ENCODE measurements around the gene HOXB8.
A peak's percentile ranks its signal among the peaks of the same experiment; 100 is the strongest.

The HOXB8 gene

DNA sequence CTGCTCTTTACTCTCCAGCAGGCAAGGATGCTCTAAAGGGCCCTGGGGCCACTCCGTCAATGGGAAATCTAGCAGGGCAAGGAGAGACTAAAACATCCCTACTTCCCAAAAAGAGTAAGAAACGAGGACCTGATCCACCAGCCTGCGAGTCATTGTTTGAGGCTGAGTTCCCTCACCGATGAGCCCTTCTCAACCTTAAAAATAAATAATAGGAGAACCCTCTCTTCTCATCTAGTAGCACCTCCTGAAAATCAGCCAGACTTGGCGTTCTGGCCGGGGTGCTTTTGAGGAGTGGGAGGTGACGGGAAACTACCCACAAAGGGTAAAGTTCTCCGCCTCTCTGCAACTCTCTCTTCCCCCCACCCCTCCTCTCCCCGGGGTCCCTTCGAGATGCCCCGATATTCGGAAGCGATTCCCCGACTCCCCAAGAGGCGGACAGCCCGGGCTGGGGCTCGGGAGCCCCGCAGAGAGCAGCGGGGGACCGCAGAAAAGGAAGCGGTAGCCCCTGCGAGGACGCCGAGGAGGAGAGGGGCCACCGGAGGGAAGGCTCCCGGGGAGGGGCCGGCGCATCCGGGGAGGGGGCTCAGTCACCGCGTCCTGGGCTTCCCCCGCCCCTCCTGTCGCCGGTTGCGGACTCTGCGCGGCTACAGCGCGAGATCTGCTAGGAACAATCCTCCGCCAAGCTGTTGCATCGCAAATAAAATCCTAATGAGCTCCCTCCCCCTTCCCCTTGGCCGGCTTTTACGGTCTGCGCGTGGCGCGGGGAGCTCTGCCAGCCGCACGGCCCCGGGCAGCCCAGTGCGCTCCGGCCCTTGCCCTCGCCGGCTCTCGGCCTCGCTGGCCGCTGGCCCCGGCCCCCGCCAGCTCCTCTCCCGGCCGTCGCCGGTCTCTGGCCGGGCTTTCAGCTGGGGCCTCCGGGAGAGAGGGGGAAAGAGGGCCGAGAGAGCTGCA, 9.7 kb upstream of the HOXB8 start:
- FAIRE-seq = no peak

DNA sequence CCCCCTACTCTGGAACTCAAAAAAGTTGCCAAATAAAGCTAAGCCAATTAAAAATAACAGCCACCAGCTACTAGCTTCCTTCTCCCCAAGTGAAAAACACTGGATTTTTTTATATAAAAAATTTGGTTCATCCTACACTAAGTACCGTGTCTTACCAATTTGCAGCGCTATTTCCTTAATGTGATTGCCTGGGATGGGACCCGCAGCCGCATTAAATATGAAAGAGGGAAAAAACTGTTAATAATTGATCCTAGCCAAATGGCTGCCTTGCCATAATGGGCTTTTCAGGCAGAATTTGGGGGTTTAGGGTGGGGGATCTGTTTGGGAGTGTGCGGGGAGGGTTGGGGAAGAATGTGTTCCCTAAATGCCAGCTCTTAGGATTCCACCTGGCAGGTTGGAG, 9.0 kb upstream of the HOXB8 start:
- no peak for FAIRE-seq

DNA sequence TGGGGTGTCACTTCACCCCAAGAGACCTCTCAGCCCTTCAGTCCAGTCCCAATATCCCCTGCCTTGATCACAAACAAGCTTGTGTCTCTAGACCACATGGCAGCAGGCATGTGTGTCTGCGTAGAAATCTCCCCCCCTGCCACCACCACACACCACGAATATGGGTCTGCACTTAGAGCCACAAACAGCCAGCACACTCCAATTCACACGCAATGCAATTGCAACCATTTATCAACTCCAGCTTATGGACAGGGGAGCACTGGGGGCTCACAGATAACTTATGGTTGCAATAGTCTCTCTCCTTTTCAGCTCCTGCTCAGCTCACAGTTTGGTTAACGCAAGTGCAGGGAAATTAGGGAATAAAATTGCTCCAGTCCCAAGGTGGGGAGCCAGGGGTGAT, 8.5 kb upstream of the HOXB8 start:
- FAIRE-seq = no peak

DNA sequence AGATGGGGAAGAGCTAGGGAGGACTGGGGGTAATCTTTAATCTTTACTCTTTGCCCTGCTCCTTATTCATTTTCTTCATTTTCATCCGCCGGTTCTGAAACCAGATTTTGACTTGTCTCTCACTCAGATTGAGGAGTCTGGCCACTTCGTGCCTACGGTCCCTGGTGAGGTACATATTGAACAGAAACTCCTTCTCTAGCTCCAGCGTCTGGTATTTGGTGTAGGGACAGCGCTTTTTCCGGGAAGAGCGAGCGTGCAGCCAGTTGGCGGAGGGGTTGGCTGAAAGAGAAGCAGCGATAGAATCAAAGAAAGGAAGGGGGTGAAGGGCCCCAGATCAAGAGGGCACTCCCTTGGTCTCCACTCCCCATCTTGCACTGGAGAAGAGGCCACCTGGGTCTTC, 7.8 kb upstream of the HOXB8 start:
- FAIRE-seq = no peak

DNA sequence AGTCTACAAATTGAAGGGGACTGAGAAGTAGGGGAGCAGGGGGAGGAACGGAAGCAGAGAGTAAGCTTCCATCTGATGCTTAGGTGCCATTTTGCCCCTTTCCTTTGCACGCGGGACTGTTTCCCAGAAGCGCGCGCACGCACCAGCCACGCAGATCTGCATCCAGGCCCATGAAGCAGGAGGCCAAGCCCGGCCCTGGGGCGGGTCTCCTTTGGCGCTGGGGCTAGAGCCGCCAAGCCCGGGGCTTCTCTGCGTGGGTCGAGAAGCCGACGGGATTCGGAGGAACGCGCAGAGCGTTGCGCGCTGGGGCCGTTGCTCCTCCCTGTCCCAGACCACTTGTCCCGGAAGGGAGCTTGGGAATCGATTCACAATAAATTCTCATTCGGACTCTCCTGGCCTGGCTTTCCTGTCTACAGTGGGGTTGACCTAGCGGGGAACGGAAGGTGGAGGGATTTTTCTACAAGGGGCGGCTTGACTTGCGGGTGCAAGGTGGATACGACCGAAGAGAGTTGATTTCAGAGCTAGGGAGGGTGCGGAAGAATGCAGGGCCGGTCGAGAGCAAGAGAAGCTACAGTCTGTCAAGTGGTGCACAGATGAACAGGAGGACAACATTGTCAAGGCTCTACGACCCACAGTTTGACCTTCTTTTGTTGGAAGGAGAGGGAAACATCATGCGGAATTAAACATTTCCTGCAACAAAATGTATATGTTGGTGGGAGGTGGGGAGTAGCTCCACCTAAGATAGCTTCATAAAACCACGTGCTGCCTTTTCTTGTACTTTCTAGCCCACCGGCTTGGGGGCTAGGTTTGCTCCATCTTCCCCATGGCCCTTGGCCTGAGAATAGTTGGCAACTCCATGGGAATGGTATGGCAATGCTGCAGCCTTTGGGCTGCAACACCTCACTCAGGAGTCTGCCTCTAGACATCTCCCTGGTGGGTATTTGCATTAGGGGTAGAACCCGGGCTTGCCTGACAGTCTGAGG, 6.6 kb upstream of the HOXB8 start:
- no peak for FAIRE-seq

DNA sequence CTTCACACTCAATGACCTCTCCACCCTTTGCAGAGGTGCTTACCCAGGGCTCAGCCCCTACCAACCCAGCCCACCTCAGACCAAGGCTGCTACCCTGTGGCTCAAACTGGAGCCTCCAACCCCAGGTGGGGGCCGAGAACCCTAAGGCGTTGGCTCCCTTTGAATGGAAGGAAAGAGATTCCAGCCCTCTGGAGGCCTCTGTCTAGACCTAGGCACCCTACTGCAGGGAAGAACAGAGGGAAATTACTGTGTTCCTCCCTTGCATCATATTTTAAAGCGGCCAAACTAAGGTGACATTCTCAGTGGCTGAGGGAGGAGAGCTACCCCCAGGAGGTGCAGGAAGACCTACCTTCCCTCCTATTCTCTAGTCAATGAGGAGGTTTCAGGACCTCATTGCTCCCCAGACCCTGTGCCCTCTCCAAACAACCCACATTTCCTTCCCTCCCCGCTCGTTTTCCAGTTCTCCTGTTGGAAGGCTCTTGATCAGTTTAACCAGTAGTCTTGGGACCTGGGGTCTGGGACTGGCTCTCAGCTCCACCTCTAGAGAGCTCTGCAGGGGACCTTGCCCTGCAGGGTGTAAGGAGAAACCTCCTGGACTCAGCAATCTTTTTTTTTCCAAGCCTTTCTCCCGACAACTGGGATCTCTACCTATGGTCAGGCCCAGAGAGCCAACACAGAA, 5.5 kb upstream of the HOXB8 start:
- no peak for FAIRE-seq

DNA sequence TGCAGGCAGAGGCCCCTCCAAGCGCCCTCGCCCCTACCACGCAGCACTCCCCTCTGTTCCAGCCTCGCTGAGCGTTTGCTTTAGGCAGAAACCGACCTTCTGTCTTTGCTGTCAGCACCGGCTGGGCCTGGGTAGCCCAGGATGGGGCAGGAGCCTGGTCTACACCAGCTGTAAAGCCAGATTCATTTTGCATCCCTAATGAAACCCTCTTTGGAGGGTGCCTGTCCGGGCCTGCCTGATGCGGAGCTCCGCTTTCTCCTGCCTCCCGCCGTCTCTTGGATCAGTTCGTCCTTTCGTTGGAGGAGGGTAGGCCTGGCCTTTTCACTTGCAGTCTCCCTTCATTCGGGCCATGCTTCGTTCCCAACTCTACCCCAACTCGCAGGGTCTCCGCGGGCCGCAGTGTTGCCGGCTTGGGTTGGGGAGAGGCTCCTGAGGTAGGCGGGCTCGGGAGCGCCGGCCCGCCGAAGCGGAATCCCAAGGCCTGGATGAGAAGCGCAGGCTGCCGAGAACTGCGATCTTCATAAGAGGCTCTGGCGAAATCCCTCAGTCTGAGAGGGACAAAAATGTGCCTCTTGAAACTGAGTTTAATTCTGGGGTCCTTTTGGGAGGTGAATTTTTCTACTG, 4.8 kb upstream of the HOXB8 start:
- no peak for FAIRE-seq

DNA sequence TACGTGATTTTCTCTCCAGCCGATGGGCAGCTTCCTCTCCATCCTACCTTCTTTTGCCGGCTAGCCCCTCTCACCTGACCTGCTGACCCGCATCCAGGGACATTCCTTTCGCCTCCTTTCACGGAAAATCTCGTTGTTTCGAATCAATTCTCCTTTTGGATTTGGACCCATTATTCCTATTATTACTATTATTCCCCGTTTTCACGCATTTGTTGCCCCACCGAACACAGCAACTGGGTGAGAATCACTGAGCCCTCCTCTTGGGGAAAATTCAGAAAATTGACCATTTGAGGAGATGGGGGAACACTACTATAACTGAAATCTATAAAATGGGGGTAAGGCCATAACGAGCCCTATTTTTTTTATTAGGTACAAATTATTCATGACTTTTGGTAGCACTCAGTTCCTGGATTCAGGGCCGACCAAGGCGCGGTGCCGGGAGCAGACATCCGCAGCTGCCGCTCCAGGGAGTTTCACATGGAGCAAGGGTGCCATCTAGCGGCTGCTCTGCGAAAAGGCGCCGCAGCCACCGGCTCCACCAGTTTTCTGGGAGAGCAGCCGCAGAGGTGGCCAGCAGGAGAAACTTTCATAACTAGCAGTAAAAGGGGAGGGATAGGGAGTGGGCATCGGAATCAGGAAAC, 3.3 kb upstream of the HOXB8 start:
- peak; percentile 92 for FAIRE-seq

DNA sequence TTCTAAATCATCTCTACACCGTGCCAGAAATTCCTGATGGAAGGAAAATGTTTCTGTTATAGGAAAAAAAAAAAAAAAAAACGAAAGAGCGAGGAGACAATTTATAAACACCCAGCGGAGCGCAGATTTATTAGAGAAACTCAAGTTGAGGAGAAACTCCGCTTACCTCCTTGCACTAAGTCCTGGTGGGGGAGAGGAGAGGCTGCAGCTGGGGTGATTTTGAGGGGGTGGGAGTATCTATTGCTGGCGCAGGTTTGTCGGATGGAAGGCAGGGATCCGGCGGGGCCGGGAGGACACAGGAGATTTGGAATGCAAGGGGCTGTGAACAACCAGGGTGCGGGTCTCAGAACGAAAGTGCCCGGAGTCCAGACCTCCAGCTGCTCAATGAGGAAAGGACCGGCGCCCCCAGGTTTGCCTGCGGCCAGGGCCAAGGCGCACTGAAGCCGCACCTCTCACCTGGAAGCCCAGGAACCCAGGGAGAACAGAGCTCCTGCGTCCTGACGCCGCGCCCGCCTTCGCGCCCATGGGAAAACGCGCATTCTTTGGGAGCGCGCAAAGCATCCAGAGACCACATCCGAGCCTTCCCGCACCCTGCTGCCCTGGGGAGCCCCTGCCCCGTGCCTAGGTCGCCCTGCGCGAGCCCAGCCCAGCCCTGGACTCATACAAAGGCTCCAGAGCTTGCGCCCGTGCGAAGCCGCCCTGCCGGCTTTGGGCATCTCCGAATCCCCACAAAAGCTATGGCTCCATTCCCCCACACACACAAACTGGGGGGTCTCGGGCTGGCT, 2.6 kb upstream of the HOXB8 start:
- FAIRE-seq = no peak

DNA sequence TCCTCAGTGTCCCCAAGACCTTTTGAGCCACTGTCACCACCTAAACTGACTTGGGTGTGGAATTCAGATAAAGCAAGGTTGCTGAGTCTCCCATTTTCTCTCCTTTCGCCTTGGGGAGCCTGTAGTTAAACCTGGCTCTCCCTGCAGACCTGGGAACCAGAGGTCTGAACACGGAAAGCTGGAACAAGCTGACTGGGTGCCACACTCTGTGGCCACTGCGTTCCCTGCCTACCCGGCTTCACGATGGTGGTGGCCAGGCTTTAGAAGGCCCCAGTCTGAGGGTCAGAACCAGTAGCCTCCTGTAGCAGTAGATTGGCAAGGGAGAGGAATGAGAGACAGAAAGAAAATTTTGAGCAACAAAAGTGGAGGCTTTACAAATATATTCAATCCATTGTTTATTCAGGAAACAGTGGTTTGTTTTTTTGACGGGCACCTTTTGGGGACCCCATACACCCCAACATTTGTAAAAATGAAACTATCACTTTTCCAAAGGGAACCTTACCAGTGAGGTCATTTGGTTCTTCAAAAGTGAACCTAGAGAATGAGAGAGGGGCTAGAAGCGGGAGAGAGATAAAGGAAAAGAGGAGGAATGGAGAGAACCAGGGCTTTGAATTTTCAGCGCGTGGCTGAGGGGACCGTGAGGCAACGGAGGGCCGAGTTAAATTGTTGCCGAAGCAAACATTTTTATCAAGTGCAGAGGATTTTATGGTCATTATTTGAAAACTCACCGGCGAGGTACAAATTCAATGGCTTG, 1.8 kb upstream of the HOXB8 start:
- no peak for FAIRE-seq

DNA sequence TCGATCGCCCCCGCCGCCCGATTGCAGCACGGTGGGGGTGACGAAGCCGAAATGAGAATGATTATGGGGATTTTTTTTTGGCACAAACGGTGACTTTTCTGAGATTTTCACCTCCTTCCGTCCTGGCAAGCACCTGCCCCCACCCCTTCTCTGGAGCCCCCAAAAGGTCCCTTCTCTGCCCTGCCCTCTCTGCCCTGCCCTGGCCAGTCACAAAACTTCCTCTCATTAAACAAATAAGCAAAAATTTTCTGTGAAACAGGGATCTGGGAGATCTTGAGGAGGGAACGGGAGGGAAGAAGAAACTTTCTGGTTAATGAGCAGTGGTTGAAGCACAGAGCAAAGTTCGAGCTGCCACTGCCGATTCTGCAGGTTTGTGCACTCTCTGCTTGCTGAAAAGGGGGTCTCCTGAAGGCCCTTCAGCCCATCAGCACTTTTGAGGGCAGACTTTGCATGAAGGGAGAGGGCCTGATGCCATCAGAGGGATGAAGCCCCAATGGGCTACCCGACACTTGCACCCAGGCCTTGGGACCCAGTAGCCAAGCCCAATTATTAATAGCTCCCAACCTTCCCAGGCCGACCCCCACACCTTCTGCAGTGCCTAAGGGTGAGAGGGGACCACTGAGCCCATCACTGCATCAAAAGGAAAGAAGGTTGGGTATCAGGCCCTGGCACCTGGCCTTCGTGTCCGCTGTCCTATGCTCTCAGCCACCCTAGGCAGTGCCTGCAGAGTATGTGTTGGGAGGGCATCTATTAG, 1.0 kb upstream of the HOXB8 start:
- FAIRE-seq = no peak

DNA sequence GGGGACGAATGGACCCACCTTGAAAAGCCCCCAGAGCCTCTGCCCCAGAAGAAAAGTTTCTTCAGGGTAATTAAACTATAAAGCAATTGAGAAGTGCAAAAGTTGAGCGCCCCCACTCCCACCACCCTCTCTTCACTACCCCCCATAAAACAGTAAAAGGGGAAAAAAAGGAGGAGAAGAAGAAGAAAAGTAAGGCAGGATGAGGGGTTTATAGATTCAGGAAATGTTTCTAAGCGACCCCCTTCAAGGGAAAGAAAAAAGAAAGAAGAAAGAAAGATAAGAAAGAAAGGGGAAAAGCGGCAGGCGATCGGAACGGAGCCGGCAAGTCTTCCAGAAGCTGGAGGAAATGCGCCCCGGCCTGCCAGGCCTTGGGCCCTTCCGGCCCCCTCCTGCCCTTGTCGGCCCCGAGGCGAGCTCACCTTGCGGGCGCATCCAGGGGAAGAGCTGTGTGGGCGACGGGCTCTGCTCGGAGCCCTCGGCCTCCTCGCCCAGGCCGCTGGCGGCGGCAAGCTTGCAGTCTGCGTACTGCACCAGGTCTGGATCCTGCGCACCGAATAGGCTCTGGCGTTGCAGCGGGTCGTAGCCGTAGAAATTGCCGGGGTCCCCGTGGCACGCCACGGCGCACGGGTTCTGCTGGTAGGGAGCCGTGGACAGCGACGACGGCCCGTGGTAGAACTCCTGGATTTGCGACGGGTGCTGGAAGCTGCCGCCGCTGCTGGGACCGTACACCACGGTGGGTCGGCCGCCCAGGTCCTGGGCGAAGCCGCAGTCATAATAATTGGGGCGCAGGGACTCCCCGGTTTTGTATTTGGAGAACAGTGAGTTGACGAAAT, 1.0 kb downstream of the HOXB8 start:
- FAIRE-seq = no peak

DNA sequence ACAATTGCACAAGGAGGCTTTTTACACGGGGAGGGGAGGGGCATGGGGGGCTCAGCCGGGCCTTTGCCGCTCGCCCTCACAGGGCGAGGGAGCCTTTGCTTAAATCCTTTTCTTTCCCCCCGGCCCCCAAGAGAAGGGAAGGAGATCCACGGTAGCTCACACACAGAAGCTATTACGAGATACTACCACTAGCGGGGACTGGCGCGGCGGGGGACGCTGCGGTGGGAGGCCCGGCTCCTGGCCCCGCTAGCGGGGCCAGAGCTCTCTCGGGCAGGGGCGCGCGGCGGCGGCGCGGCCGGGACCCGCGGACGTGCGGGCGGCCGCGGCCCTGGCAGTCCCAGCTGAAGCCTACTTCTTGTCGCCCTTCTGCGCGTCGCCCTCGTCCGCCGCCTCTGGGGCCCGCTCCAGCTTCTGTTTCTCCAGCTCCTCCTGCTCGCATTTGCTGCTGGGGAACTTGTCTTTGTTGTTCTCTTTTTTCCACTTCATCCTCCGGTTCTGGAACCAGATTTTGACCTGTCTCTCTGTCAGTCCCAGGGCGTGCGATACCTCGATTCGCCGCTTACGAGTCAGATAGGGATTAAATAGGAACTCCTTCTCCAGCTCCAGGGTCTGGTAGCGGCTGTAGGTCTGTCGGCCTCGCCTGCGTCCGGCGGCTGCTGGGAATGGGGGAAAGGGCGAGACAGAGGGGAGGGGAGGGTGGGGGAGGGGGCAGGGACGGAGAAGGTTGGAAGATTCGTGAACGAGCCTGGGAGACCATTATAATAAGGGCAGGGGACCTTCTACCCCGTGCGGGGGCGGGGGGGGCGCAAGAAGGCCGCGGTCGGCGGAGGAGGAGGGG, 2.0 kb downstream of the HOXB8 start:
- FAIRE-seq = no peak

DNA sequence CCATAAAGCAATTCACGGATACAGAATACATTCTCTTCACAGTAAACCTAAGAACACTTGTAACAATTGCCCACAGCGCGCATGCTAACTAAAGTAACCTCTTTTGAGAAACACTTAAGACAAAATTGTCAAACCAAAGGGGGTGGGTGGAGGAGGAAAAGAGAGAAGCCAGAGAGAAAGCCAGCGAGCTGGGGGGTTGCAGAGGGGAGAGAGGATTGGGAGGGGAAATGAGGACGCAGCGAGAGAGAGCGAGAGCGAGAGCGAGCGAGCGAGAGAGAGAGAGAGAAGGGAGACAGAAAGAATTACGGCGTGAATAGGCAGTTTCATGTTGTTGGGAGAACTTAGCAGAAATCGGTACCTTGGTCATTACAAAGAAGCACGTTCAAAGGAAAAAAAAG, 2.6 kb downstream of the HOXB8 start:
- no peak for FAIRE-seq

DNA sequence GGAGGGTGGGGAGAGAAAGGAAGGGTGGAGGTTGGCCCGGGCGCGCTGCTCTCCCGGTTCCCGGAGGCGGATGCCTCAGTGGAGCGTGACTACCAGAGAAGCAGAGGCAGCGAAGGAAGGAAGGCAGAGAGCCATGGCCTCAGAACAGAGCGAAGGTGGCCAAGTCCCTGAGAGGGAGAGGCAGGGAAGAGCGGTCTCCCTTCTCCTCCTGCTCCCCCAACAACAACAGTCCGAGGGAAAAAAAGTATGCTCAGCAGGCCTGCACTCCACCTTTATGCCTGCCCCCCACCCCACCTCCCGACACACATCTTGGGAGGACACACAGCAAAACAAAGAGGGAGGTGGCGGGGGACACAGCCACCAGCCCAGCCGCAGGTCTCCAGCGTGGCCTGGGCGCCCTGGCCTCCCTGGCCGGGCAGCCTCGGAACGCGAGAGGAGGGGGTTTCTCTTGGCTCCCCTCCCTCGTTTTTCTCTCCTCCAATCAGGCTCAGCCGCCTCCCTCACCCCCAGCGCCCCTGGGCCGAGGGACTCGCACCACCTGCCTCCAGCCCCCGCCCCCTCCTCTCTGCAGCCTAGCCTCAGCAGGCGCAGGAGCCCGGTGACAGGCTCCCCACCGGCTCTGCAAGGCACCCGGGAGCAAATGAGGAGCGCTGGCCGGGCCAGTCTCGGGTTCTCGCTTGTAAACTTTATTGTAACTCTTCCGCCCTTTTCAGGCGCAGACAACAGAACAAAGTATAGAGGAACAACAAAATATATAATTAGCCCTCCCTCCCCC, 3.2 kb downstream of the HOXB8 start:
- FAIRE-seq = no peak

DNA sequence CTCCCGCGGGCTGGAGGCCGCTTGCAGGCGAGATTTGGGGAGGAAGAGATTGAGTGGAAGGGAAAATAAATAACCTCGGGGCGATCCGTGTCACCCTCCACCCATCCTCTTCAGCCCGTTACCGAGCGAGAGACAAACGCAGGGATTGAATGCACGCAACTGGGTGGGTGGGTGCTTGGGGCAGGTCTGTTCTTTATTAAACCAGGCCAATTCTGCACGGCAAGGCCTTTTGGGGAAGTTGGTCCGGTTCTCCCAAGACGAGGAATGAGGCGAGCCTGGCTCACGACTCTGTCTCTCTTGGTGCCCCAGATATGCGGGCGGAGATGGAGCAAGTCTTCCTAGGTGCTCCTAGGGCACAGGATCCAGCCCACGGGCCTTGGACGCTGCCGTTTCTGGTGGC, 3.9 kb downstream of the HOXB8 start:
- no peak for FAIRE-seq
